ENCODE results near the gene C16orf78.

GRCh38 chr16:49362230-49362629, 11.4 kb upstream of the C16orf78 start:
- TF ChIP-seq CTCF (IDR thresholded peaks at IDR 0.05 in 8 of 11, conservative IDR thresholded peaks at IDR 0.05 in 3 of 11) (no peak), POLR2AphosphoS5 (IDR thresholded peaks at IDR 0.05) (no peak), POLR2A (IDR thresholded peaks at IDR 0.05) (no peak)

All from spleen (tissue), 7 donors.